AG04449 (cell line): ENCODE measurements around the gene LRRC43.
"Not testable (repeated sequence)": the region's sequence is repeated elsewhere in the genome, so short reads cannot be mapped to it uniquely, and the experiment has no call there.

Source experiments
- CTCF ChIA-PET: fragments of 350-600 bp; formaldehyde crosslinking; extraction: SDS; loops from one replicate; lab custom pipeline; 2021; ENCODE audit warnings: antibody characterized with exemption; lab: Yijun Ruan, JAX
- POLR2A ChIA-PET: fragments of 400-600, 350-600 bp; formaldehyde crosslinking; extraction: SDS; loops from one replicate; lab custom pipeline; 2020; ENCODE audit warnings: antibody characterized with exemption, inconsistent platforms; lab: Yijun Ruan, JAX
- DNase-seq: peaks from one replicate; pipeline ENCODE4 v3.0.0-alpha.2; 2010; ENCODE audit warnings: low read depth, low spot score
- H3K4me3 ChIP-seq: 2 replicates; pipeline ENCODE4 v1.5.1; 2011; ENCODE audit warnings: low read depth, mild to moderate bottlenecking, control low read depth, low read length
- CTCF ChIP-seq: IDR thresholded peaks from one replicate; pipeline ENCODE4 v1.5.1; 2011; ENCODE audit warnings: mild to moderate bottlenecking, moderate library complexity, low read length, control low read depth, inconsistent platforms; ENCODE audit not compliant: insufficient read depth; ENCODE audit errors: missing control alignments

Gene LRRC43

GRCh38 chr12:122201381-122201780, 18.5 kb downstream of the LRRC43 start:
- H3K4me3 ChIP-seq: no peak overlapping the region
- CTCF ChIA-PET: interaction anchor here (0.8 kb wide), 1 partner anchor 11 kb away, joined by 4 read pairs; no protein-coding TSS in a partner anchor
- TF ChIP-seq CTCF: no peak
- POLR2A ChIA-PET: no interaction called here
- no peak for DNase-seq

GRCh38 chr12:122202017-122202416, 19.1 kb downstream of the LRRC43 start:
- no peak overlapping the region for H3K4me3 ChIP-seq
- no peak for DNase-seq
- ChIA-PET POLR2A (no interaction called here), CTCF (interaction anchor here (0.8 kb wide), 1 partner anchor 12 kb away, joined by 4 read pairs; no protein-coding TSS in a partner anchor)
- no peak for TF ChIP-seq CTCF

- POLR2A ChIA-PET: interaction anchor here (0.5 kb wide), 1 partner anchor 16 kb away, joined by 4 read pairs; no protein-coding TSS in a partner anchor
Measured at GRCh38 chr12:122202811-122203210, 19.9 kb downstream of the LRRC43 start.

GRCh38 chr12:122203301-122204166, 20.6 kb downstream of the LRRC43 start, which contains the start of gene B3GNT4:
Gene B3GNT4 (plus strand): TSS chr12:122203709. CDS start chr12:122204619, 910 bp downstream.
- CTCF ChIA-PET: no interaction called here
- TF ChIP-seq CTCF: no peak
- peak within 1 kb of the TSS; percentile 63 for H3K4me3 ChIP-seq
- POLR2A ChIA-PET: interaction anchor here (0.5 kb wide), 1 partner anchor 15 kb away, joined by 4 read pairs; no protein-coding TSS in a partner anchor
- no peak for DNase-seq

More at GRCh38 chr12:122202811-122203210, 19.9 kb downstream of the LRRC43 start:
- CTCF ChIA-PET, DNase-seq: not testable (repeated sequence)
- H3K4me3 ChIP-seq: peak overlapping the region; percentile 63

GRCh38 chr12:122204167-122205052, 21.5 kb downstream of the LRRC43 start:
- POLR2A ChIA-PET: no interaction called here
- peak overlapping the region; percentile 63 for H3K4me3 ChIP-seq
- no peak for DNase-seq
- CTCF ChIA-PET: interaction anchor here (0.7 to 1.2 kb wide), 3 partner anchors 11 to 22 kb away, joined by 3 to 4 read pairs (median 4); no protein-coding TSS in a partner anchor
- no peak for TF ChIP-seq CTCF
